Fibroblast of gingiva (primary cell): ENCODE data around the gene SNAI3.

Source experiments
- DNase-seq: peaks from one replicate; pipeline ENCODE4 v3.0.0-alpha.2; 2011; ENCODE audit warnings: low read depth

The SNAI3 gene

DNA sequence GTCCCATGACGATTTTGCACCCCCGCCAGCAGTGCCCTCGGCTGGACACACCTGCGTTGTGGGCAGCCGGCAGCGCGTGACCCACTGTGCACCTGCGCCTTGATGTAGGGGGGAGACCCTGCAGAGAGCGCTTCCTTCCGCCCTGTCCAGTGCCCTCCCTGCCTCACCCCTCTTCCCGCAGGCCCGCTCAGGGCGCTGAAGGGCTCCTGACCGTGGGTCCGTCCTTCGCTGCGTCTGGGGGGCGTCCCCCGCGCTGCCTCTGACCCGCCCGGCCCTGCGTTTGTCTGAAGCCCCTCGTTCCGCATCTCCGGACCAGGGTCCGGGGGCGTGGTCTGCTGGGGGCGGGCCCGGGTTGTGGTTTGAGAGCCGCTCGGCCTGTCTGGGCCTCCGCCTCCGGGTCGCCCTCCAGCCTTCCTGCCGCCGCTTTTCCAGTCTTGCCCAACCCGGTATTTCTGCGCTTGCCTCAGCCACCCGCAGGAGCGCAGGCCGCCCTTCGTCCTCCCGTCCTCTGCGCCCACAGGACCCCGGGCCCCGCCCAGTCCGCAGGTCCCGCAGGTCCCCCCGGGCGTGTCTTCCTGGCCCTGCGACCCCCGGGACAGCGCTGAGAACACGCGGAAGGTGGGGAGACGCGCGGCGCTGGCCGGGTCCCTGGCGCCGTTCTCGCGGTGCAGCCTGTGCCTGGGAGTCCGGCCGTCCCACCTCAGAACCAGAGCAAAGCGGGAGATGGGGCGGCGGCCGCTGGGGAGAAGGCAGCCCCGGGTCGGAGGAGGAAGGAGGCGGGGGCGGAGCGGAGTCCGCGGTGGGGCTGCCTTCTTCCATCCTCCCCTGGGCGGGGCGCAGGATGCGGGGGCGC, 51.9 kb downstream of the SNAI3 start:
- peak; percentile 32 for DNase-seq

DNA sequence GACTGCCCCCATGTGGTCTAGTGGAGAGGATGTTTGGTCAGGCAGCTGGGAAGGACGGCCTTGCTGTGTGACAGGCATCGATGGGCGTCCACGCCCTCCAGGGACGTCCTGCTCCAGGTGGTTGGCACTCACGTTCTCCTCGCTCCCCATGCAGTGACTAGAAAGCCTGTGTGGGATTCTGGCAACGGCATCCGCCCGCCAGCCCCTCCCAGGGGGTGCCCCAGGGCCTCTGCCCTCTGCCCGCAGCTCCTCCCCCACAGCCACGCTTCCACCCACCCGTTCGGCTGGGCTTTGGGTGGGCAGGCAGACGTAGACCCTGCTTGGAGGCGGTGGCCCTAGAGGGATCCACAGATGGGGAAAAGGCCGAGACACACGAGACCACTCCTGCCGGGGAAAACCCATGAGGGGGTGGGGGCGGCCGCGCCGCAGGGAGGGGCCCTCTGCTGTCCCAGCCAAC, 52.6 kb downstream of the SNAI3 start:
- no peak for DNase-seq

DNA sequence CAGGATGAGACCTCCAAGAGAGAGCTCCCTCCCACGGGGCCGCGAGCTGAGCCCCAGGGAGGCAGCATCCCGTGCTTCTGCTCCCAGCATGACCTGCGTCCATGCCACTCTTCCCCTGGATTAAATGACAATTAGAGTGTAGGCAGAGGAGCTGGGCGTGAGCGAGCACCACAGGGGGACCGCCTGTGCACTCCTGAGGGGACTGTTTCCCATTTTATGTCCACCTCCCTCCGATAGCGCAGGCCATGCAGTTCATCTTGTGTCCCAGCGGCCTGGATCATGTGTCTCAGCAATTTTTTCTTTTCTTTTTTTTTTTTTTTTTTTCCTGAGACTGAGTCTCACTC, 53.7 kb downstream of the SNAI3 start:
- DNase-seq: no peak

DNA sequence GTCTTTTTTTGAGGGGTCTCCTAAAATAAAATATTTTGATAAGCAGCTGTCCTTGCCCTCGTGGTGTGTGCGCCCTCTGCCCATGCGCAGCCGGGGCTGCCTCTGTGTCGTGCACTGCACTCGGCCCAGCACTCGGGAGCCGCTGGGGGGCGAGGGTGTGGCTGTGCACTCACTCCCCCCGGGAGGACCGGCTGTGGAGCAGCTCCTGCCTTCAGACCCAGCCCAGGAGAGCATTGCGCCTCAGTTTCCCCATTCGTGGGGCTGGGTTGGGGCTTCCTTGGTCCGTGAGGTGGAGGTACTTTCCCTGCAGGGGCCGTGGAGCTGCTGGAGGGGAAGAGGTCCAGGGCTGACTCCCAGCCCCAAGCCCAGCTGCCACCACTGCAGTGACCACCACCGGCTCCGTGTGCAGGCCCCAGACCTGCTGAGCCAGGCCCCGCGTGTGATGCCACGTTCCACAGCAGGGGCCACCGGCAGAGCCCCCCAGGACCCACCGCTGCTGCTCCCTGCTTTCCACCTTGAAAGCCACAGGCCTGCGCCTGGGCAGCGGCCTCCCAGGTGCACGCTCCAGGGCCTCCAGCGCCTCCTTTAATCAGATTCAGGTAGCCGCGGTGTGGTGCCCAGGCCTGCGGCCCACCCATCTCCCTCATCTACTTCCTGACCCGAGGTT, 54.3 kb downstream of the SNAI3 start:
- DNase-seq: no peak

DNA sequence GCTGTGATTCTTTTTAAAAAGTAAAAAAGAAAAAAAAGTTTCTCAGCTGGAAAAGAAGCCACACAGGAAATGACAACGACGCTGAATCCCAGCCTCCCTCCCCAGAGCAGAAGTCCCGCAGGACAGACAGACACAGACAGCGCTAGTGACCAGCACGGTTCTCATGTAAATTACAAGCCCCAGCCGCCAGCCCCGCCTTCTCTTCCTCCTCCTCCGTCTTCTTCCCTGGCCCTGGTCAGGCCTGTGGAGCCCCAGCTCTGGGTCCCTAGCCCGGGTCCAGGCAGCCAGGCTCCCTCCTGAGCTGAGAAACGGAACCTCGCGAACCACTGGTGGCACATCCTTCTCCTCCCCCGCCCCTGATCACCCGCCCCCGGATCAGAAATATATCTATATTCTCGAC, 54.9 kb downstream of the SNAI3 start:
- no peak for DNase-seq

DNA sequence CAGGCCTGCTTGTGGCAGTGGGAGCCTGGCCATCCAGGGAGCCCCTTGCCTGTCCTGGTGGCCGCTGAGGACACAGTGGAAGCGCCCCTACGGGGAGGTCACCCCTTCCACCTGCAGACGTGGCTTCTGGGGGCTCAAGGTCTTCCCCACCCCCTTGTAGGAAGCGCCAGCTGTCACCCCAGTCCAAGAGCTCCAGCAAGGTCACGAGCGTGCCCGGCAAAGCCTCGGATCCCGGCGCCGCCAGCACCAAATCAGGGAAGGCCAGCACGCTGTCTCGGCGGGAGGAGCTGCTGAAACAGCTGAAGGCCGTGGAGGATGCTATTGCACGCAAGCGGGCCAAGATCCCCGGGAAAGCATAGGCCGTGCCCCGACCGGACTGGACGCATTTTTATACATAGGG, 55.4 kb downstream of the SNAI3 start:
- no peak for DNase-seq

DNA sequence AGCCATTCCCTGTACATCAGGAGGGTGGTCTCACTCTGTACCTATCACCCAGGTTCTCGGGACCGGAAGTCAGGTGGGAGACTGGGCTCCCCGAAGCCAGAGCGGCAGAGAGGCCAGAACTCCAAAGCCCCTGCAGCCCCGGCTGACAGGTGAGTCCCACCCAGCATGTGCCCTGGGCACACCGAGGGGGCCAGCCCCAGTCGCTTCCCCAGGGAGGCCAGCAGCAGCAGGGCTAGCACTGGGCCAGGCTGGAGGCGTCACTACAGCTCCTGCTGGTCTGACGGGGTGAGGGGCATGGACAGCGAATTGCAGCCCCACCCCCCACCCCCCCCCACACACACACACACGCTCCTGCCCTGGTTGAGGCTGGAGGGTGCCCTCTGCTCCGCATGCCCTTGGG, 55.9 kb downstream of the SNAI3 start:
- DNase-seq: no peak

DNA sequence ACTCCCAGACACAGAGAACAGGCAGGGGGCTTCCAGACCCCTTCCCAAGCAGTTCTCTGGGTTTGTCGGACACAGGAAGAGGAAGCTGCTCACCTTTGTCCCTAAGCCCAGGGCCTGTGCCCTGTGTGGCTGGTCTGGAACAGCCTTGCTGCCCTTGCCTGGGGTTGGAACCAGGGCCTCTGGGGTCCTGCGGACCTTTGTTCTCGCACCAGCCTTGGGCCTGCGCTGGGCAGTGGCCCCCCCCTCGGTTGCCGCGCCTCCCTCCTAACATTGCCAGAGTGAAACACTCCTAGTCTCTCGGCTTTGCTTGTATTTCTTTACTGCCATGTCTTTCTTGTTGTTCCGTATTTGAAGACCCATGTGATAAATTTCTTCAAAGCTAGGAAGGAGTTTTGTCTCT, 56.5 kb downstream of the SNAI3 start:
- no peak for DNase-seq

DNA sequence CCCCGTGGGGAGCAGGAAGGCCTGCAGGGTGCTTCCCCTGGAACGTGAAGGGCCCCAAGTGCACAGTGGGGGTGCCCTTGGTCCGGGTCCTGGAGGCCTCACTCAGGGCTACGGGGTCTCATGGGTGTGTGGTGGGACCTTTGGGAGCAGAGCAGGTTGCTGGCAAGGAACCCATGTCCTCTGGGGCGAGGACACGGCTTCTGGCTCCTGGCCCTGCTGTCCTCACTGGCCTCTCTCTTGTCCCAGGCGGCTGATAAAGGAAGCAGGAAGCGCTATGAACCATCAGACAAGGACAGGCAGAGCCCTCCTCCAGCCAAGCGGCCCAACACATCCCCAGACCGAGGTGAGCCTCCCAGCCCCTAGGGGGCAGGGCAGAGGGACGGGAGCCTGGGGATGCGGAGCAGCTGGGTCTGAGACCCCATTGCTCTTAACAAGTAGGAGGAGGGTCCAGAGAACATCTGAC, 57.8 kb downstream of the SNAI3 start:
- DNase-seq: no peak
